Right cardiac atrium (tissue), 5 donors: ENCODE measurements around the gene DPEP2NB. TPM values are rescaled to one million over a fixed set of nuclear protein-coding genes. Genes with fewer than 3 reads are reported as not detected.
A peak's percentile ranks its signal among the peaks of the same experiment; 100 is the strongest.
"Not testable (repeated sequence)": the region's sequence is repeated elsewhere in the genome, so short reads cannot be mapped to it uniquely, and the experiment has no call there.

Source experiments
- ATAC-seq, 2 donors: fragments of 200-7000 bp; cut with Tn5 transposase; one replicate each; pipeline versions ENCODE4 v1.8.0 to v1.9.1; 2020; ENCODE audit warnings: moderate library complexity in 2 of 2, mild to moderate bottlenecking in 1 of 2
- DNase-seq, 3 donors: peaks; one replicate each; pipeline ENCODE4 v3.0.0-alpha.2; 2020
- H3K27ac ChIP-seq: one replicate; pipeline ENCODE4 v1.5.1; 2013; ENCODE audit warnings: mild to moderate bottlenecking, low read length, control low read depth, moderate library complexity
- H3K27me3 ChIP-seq: one replicate; pipeline ENCODE4 v1.6.1; 2013; ENCODE audit not compliant: control insufficient read depth, insufficient read depth
- H3K4me1 ChIP-seq: one replicate; pipeline ENCODE4 v1.6.1; 2013; ENCODE audit warnings: low read length; ENCODE audit not compliant: control insufficient read depth, insufficient read depth
- H3K4me3 ChIP-seq: one replicate; pipeline ENCODE4 v1.5.1; 2013; ENCODE audit warnings: low read length, control low read depth
- H3K9me3 ChIP-seq: one replicate; pipeline ENCODE4 v1.6.1; 2013; ENCODE audit warnings: low read length; ENCODE audit not compliant: control insufficient read depth
- WGBS: extraction: QIAGEN DNeasy Blood & Tissue Kit; methylation state at CpG from one replicate; pipeline ENCODE4 v1.1.7; 2013; 5-methylcytosine and 5-hydroxymethylcytosine counted together
- intact Hi-C, 4 donors: fragments of 100-400 bp; cut with DNase I; formaldehyde crosslinking; loops; one replicate each; pipeline versions ENCODE4 v1.11.0 to v1.14.0; 2022 to 2023
- polyA plus RNA-seq: library from polyadenylated mRNA; stranded (reverse); fragments of 200-250 nt; gene quantifications from one replicate; pipeline ENCODE4 v1.2.3, GENCODE V29; 2013
- total RNA-seq, 4 donors: library from RNA; stranded (reverse); fragmentation: NEBNext Ultra II Directional; extraction: Animal tissue kit (Norgen Biotek cat#: 25700); gene quantifications; one replicate each; pipeline ENCODE4 v1.2.1, GENCODE V29; 2021
- donor health status: healthy with polysubstance abuse.
- donor health status: DM: no; HTN: yes; CAD: no.
- donor health status: DM: no; HTN: no; CAD: no.
- donor health status: DM: no; HTN: yes; CAD: no; lungs with severe emphysema.
- donor health status: DM: yes; HTN: yes; CAD: no.

The DPEP2NB gene
- total and polyA plus RNA-seq, 5 donors, result not detected

- WGBS, result 83% methylated on average over 9 of the region's 9 CpGs
- Histone ChIP-seq H3K4me1 (no peaks in the 10 kb centered on the region), H3K27ac (peak overlapping the region; percentile 78), H3K9me3 (no peaks in the 10 kb centered on the region), H3K27me3 (no peaks in the 10 kb centered on the region), H3K4me3 (no peak overlapping the region)
- DNase-seq, result no peak
- intact Hi-C loops, result loop anchor here in 2 of 4 donors (10.0 kb wide), 2 partner anchors 153 to 223 kb away; partner anchors contain the start of gene NRN1L (in 1 of the 2)
- no peak for ATAC-seq
Measured at GRCh38 chr16:68037841-68038597, 22.3 kb upstream of the DPEP2NB start.

GRCh38 chr16:68035227-68035626 is 19.5 kb upstream of the DPEP2NB start:
- Histone ChIP-seq H3K27me3 (no peaks in the 10 kb centered on the region), H3K27ac (no peak overlapping the region), H3K9me3 (no peaks in the 10 kb centered on the region), H3K4me1 (no peaks in the 10 kb centered on the region), H3K4me3 (no peak overlapping the region)
- intact Hi-C loops, result loop anchor here in 2 of 4 donors (10.0 kb wide), 2 partner anchors 150 to 220 kb away; partner anchors contain the start of gene NRN1L (in 1 of the 2)
- DNase-seq, result no peak
- no peak for ATAC-seq
- WGBS, result 70% methylated on average over 2 of the region's 2 CpGs

GRCh38 chr16:68033101-68033500 is 17.4 kb upstream of the DPEP2NB start:
- Histone ChIP-seq H3K27ac (no peak overlapping the region), H3K27me3 (no peaks in the 10 kb centered on the region), H3K4me3 (no peak overlapping the region), H3K4me1 (no peaks in the 10 kb centered on the region), H3K9me3 (no peaks in the 10 kb centered on the region)
- intact Hi-C loops, result loop anchor here in 2 of 4 donors (10.0 kb wide), 2 partner anchors 148 to 218 kb away; partner anchors contain the start of gene NRN1L (in 1 of the 2)
- DNase-seq (no peak), ATAC-seq (no peak)
- 96% methylated on average over 2 of the region's 2 CpGs for WGBS

GRCh38 chr16:68031951-68032350 is 16.2 kb upstream of the DPEP2NB start:
- Histone ChIP-seq H3K27ac (no peak overlapping the region), H3K4me1 (no peaks in the 10 kb centered on the region), H3K4me3 (no peak overlapping the region), H3K27me3 (no peaks in the 10 kb centered on the region), H3K9me3 (no peaks in the 10 kb centered on the region)
- ATAC-seq (peak; percentile 26 to 53), DNase-seq (no peak)
- 95% methylated on average over 2 of the region's 2 CpGs for WGBS
- intact Hi-C loops, result loop anchor here in 2 of 4 donors (10.0 kb wide), 2 partner anchors 147 to 217 kb away; partner anchors contain the start of gene NRN1L (in 1 of the 2)

GRCh38 chr16:68030108-68030507 is 14.4 kb upstream of the DPEP2NB start:
- H3K27ac ChIP-seq, H3K4me3 ChIP-seq, H3K4me1 ChIP-seq, H3K9me3 ChIP-seq, H3K27me3 ChIP-seq: not testable (repeated sequence)
- 62% methylated on average over 6 of the region's 6 CpGs for whole genome bisulfite sequencing
- peak in 1 of 2 donors; percentile 75 for ATAC-seq
- intact Hi-C loops, result loop anchor here in 2 of 4 donors (10.0 kb wide), 2 partner anchors 145 to 215 kb away; partner anchors contain the start of gene NRN1L (in 1 of the 2)
- peak in 1 of 3 donors; percentile 37 for DNase-seq

GRCh38 chr16:68028996-68029395 is 13.3 kb upstream of the DPEP2NB start:
- intact Hi-C loops, result no loop called here
- Histone ChIP-seq H3K9me3 (no peaks in the 10 kb centered on the region), H3K27me3 (no peaks in the 10 kb centered on the region), H3K4me3 (no peak overlapping the region), H3K4me1 (no peaks in the 10 kb centered on the region), H3K27ac (no peak overlapping the region)
- no peak for ATAC-seq
- 96% methylated on average over 3 of the region's 3 CpGs for WGBS
- no peak for DNase-seq

- intact Hi-C loops, result no loop called here
- DNase-seq, result peak; percentile 91 to 97 (median 97)
- H3K4me1 ChIP-seq, result peaks cover 10% of the 10 kb centered on the region
- WGBS, result under 1% methylated on average over 84 of the region's 84 CpGs
- H3K4me3 ChIP-seq, result peak within 1 kb of the TSS; percentile 61
- H3K27me3 ChIP-seq, result no peaks in the 10 kb centered on the region
- H3K27ac ChIP-seq, result peak within 1 kb of the TSS; percentile 43
- no peaks in the 10 kb centered on the region for H3K9me3 ChIP-seq
- peak; percentile 96 to 97 for ATAC-seq
Measured at GRCh38 chr16:68022728-68023537, 7.2 kb upstream of the DPEP2NB start, which contains the start of the genes DDX28 and DUS2. DDX28 (minus strand) TSS chr16:68023232; CDS start chr16:68023202, 30 bp downstream. DUS2 (plus strand) TSS chr16:68023284; CDS start chr16:68038024, 14,740 bp downstream.

- intact Hi-C loops, result no loop called here
- whole genome bisulfite sequencing, result 10% methylated on average over 19 of the region's 19 CpGs
- ATAC-seq, result peak; percentile 10 to 22
- Histone ChIP-seq H3K4me1 (peaks cover 10% of the 10 kb centered on the region), H3K27me3 (no peaks in the 10 kb centered on the region), H3K4me3 (peak overlapping the region; percentile 61), H3K9me3 (no peaks in the 10 kb centered on the region), H3K27ac (no peak overlapping the region)
- DNase-seq, result no peak
Measured at GRCh38 chr16:68022278-68022727, 6.6 kb upstream of the DPEP2NB start.

- intact Hi-C loops, result no loop called here
Measured at GRCh38 chr16:68021490-68021889, 5.8 kb upstream of the DPEP2NB start.

GRCh38 chr16:68019167-68019680 is 3.5 kb upstream of the DPEP2NB start:
- Histone ChIP-seq H3K27me3 (no peaks in the 10 kb centered on the region), H3K4me3 (no peak overlapping the region), H3K9me3 (no peaks in the 10 kb centered on the region), H3K27ac (no peak overlapping the region), H3K4me1 (peaks cover 10% of the 10 kb centered on the region)
- no peak for DNase-seq
- intact Hi-C loops, result no loop called here
- no peak for ATAC-seq
- 66% methylated on average over 8 of the region's 8 CpGs for WGBS

More at GRCh38 chr16:68021490-68021889, 5.8 kb upstream of the DPEP2NB start:
- ATAC-seq (no peak), DNase-seq (no peak)
- Histone ChIP-seq H3K4me3 (no peak overlapping the region), H3K4me1 (peaks cover 10% of the 10 kb centered on the region), H3K27me3 (no peaks in the 10 kb centered on the region), H3K9me3 (no peaks in the 10 kb centered on the region), H3K27ac (no peak overlapping the region)
- WGBS, result 93% methylated on average over 10 of the region's 10 CpGs
